ENCODE measurements around the gene TATDN2.

TATDN2 gene

GRCh38 chr3:10235551-10235950 lies 12.7 kb upstream of the TATDN2 start:
- TF ChIP-seq CTCF (IDR thresholded peaks at IDR 0.05; ENCODE audit: insufficient read depth, low read depth, low read length, missing control alignments) = no peak
- DNase-seq (ENCODE audit: low read depth) = no peak
- H3K4me3 ChIP-seq (ENCODE audit: low read depth, low read length) = no peak overlapping the region

GRCh38 chr3:10238345-10239183 lies 9.7 kb upstream of the TATDN2 start:
- DNase-seq (ENCODE audit: low read depth) = peak; percentile 51
- H3K4me3 ChIP-seq (ENCODE audit: low read depth, low read length) = no peak overlapping the region
- TF ChIP-seq CTCF (IDR thresholded peaks at IDR 0.05; ENCODE audit: insufficient read depth, low read depth, low read length, missing control alignments) = no peak

GRCh38 chr3:10240799-10241198 lies 7.5 kb upstream of the TATDN2 start:
- TF ChIP-seq CTCF (IDR thresholded peaks at IDR 0.05; ENCODE audit: insufficient read depth, low read depth, low read length, missing control alignments) = no peak
- no peak for DNase-seq (ENCODE audit: low read depth)
- no peak overlapping the region for H3K4me3 ChIP-seq (ENCODE audit: low read depth, low read length)

DNA sequence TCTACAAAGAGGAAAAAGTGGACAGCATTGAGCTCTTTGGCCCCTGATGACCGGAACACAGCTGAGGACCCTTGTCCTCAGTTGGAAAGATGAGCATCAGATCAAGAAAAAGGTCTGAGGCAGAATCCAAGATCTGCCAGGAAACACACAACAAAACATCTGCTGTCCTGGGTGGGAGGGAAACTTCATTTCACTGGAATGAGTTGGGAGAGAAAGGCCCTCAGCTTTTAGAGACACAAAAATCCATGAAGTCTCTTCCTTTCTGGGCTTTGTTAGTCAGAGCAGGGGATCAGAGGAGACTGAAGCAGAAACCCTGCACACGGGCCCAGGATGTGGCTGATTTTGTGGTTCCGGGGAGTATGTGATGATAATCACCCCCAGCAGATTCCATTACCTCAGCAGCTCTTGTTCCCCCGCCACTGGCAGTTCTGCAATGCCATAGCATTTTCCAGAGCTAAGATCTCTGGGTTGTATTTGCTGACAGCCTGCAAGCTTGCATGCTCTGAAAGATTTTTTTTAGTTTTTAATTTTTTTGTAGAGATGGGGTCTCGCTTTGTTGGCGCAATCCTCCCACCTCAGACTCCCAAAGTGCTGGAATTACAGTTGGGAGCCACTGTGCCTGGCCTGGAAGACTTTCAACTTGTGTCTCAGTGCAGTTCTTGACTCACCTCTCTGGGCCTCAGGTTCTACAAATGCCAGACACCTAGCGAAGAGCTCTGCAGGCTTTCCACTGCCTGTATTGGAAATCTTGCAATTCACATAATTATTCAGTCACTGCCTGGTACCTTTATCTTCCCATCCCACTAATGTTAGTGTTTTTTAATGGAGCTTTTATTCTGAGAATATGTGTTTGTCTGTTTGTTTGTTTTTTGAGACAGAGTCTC lies 5.8 kb upstream of the TATDN2 start:
- no peak for TF ChIP-seq CTCF (IDR thresholded peaks at IDR 0.05; ENCODE audit: insufficient read depth, low read depth, low read length, missing control alignments)
- DNase-seq (ENCODE audit: low read depth) = peak; percentile 53
- H3K4me3 ChIP-seq (ENCODE audit: low read depth, low read length) = no peak overlapping the region

DNA sequence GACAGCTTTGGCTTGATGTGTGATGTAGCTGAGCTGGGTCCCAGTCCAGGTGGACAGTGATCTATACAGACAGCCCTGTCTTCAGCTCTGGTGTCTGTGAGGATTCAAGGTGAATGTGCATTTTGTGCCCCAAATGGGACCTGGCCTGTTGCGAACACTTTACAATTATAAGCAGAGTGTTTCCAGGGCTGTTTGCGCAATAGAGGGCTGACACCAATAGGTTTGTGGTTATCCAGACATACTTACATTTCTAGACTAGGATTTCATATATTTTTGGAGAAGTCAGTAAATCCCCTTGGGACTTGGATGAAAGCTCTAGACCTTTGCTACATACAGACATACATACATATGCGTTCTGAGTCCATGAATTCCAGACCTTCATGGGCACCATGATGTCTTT lies 4.2 kb upstream of the TATDN2 start:
- H3K4me3 ChIP-seq (ENCODE audit: low read depth, low read length) = no peak overlapping the region
- DNase-seq (ENCODE audit: low read depth) = no peak
- TF ChIP-seq CTCF (IDR thresholded peaks at IDR 0.05; ENCODE audit: insufficient read depth, low read depth, low read length, missing control alignments) = no peak

GRCh38 chr3:10245081-10245712 lies 3.1 kb upstream of the TATDN2 start:
- DNase-seq (ENCODE audit: low read depth) = no peak
- TF ChIP-seq CTCF (IDR thresholded peaks at IDR 0.05; ENCODE audit: insufficient read depth, low read depth, low read length, missing control alignments) = no peak
- H3K4me3 ChIP-seq (ENCODE audit: low read depth, low read length) = no peak overlapping the region
